DMS 273 (cell line): ENCODE results near the gene EVX1.

ENCODE experiments used
- DNase-seq: peaks from one replicate; lab custom pipeline; 2025; ENCODE audit not compliant: unreplicated experiment; lab: John Stamatoyannopoulos, UW

EVX1 gene

GRCh38 chr7:27224983-27225934 lies 17.3 kb upstream of the EVX1 start:
- DNase-seq: peak; percentile 56

GRCh38 chr7:27229448-27229847 lies 13.2 kb upstream of the EVX1 start:
- no peak for DNase-seq

GRCh38 chr7:27235387-27236311 lies 7.0 kb upstream of the EVX1 start:
- DNase-seq: peak; percentile 87

- DNase-seq: no peak
These were observed 4.8 kb upstream of the EVX1 start for GRCh38 chr7:27237735-27238334.

- DNase-seq: no peak
These were observed 3.6 kb upstream of the EVX1 start for GRCh38 chr7:27238979-27239386.

GRCh38 chr7:27239387-27240014 lies 3.1 kb upstream of the EVX1 start:
- DNase-seq: peak; percentile 42

GRCh38 chr7:27240015-27240731 lies 2.4 kb upstream of the EVX1 start:
- peak; percentile 28 for DNase-seq

- DNase-seq: peak; percentile 21
These were observed 1.2 kb upstream of the EVX1 start for GRCh38 chr7:27241189-27242056.

- peak; percentile 37 for DNase-seq
These were observed 448 bp upstream of the EVX1 start for GRCh38 chr7:27242154-27242553.

- peak; percentile 18 for DNase-seq
These were observed 950 bp downstream of the EVX1 start for GRCh38 chr7:27243340-27244163.

GRCh38 chr7:27244488-27245123 lies 2.0 kb downstream of the EVX1 start:
- DNase-seq: no peak

GRCh38 chr7:27245124-27245797 lies 2.7 kb downstream of the EVX1 start:
- no peak for DNase-seq

GRCh38 chr7:27245798-27246691 lies 3.4 kb downstream of the EVX1 start:
- no peak for DNase-seq

- DNase-seq: no peak
These were observed 4.4 kb downstream of the EVX1 start for GRCh38 chr7:27247000-27247399.

- DNase-seq: no peak
These were observed 5.1 kb downstream of the EVX1 start for GRCh38 chr7:27247452-27248426.
